ENCODE results near the gene SH2D3C. TPM values are rescaled to one million over a fixed set of nuclear protein-coding genes. Genes with fewer than 3 reads are reported as not detected.

Gene SH2D3C
- polyA plus RNA-seq, 1 donor from 2014 or later, result 14.5 TPM

DNA sequence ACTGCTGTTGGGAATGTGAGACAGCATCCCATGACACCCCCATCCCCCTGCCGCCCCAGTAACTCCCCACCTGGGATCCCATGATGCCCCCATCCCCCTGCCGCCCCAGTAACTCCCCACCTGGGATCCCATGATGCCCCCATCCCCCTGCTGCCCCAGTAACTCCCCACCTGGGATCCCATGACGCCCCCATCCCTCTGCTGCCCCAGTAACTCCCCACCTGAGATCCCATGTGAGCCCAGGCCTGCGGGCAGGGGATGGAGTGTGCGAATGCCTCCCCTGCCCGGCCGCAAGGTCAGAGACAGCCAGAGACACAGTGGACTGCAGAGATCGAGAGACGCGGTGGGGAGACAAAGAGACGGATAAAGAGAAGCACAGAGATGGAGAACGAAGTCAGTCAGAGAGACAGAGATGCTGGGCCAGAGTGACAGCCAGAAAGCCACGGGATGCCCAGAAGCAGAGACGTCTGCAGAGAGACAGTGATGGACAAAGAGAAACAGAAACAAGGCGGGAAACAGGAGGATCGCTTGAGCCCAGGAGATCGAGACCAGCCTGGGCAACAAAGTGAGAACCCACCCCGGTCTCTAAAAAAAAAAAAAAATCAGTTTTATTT lies 992 bp downstream of the SH2D3C start:
- H3K36me3 ChIP-seq (ENCODE audit: insufficient read depth, low read length), result no peaks in the 10 kb centered on the region

GRCh38 chr9:127776924-127777289 lies 1.6 kb downstream of the SH2D3C start:
- Histone ChIP-seq H3F3A (ENCODE audit: insufficient read depth, low read length, poor library complexity, severe bottlenecking) (no peaks in the 10 kb centered on the region), H4K20me1 (ENCODE audit: insufficient read depth) (no peaks in the 10 kb centered on the region), H3K9me2 (ENCODE audit: insufficient read depth, low read length) (no peaks in the 10 kb centered on the region), H3K9ac (ENCODE audit: low read length) (no peak overlapping the region), H3K27me3 (ENCODE audit: insufficient read depth, low read depth, low read length) (no peaks in the 10 kb centered on the region), H3K9me3 (ENCODE audit: low read length) (no peaks in the 10 kb centered on the region), H3K79me2 (replicated peaks; ENCODE audit: insufficient read depth, low read length) (no peaks in the 10 kb centered on the region), H3K4me2 (ENCODE audit: low read length) (no peak overlapping the region), H3K36me3 (ENCODE audit: insufficient read depth, low read length) (no peaks in the 10 kb centered on the region), H3K27ac (ENCODE audit: low read length) (no peak overlapping the region), H3K4me3 (ENCODE audit: low read length) (no peak overlapping the region), H2AFZ (ENCODE audit: low read depth, low read length) (no peak overlapping the region)
- TF ChIP-seq RAD21 (conservative IDR thresholded peaks at IDR 0.05) (no peak), CTCF (IDR thresholded peaks at IDR 0.05; ENCODE audit: poor library complexity, severe bottlenecking) (no peak), SMC3 (conservative IDR thresholded peaks at IDR 0.05; ENCODE audit: poor library complexity) (no peak), EZH2 (IDR thresholded peaks at IDR 0.05; ENCODE audit: borderline replicate concordance, insufficient read depth, low read length, poor library complexity, severe bottlenecking) (no peak), REST (IDR thresholded peaks at IDR 0.05; ENCODE audit: borderline replicate concordance) (no peak), TAF1 (IDR thresholded peaks at IDR 0.05; ENCODE audit: low read depth) (no peak)

More for the DNA sequence above, 992 bp downstream of the SH2D3C start:
- Histone ChIP-seq H3K4me3 (ENCODE audit: low read length) (no peak overlapping the region), H2AFZ (ENCODE audit: low read depth, low read length) (no peak overlapping the region), H3K27me3 (ENCODE audit: insufficient read depth, low read depth, low read length) (no peaks in the 10 kb centered on the region), H3K27ac (ENCODE audit: low read length) (no peak overlapping the region), H4K20me1 (ENCODE audit: insufficient read depth) (no peaks in the 10 kb centered on the region), H3K9me3 (ENCODE audit: low read length) (no peaks in the 10 kb centered on the region), H3K9ac (ENCODE audit: low read length) (no peak overlapping the region), H3K9me2 (ENCODE audit: insufficient read depth, low read length) (no peaks in the 10 kb centered on the region), H3K4me2 (ENCODE audit: low read length) (no peak overlapping the region), H3K79me2 (replicated peaks; ENCODE audit: insufficient read depth, low read length) (no peaks in the 10 kb centered on the region), H3F3A (ENCODE audit: insufficient read depth, low read length, poor library complexity, severe bottlenecking) (no peaks in the 10 kb centered on the region)
- TF ChIP-seq EP300 (conservative IDR thresholded peaks at IDR 0.05; ENCODE audit: poor library complexity, severe bottlenecking) (no peak), SMC3 (conservative IDR thresholded peaks at IDR 0.05; ENCODE audit: poor library complexity) (no peak), RAD21 (conservative IDR thresholded peaks at IDR 0.05) (no peak), MXI1 (conservative IDR thresholded peaks at IDR 0.05; ENCODE audit: poor library complexity, severe bottlenecking) (no peak), REST (IDR thresholded peaks at IDR 0.05; ENCODE audit: borderline replicate concordance) (no peak), TAF1 (IDR thresholded peaks at IDR 0.05; ENCODE audit: low read depth) (no peak), CTCF (IDR thresholded peaks at IDR 0.05; ENCODE audit: poor library complexity, severe bottlenecking) (no peak), EZH2 (IDR thresholded peaks at IDR 0.05; ENCODE audit: borderline replicate concordance, insufficient read depth, low read length, poor library complexity, severe bottlenecking) (no peak)
